Pancreas (tissue), 10 donors: Measurements from ENCODE around the gene SMARCD2. TPM values are rescaled to one million over a fixed set of nuclear protein-coding genes. Genes with fewer than 3 reads are reported as not detected.

Experiments
- ATAC-seq, 4 donors: fragments of 200-7000 bp; cut with Tn5 transposase; one replicate each; pipeline versions ENCODE4 v1.8.0 to v1.9.1; 2020; ENCODE audit warnings: mild to moderate bottlenecking in 4 of 4, moderate library complexity in 4 of 4
- DNase-seq, 6 donors: peaks; one replicate each; pipeline ENCODE4 v3.0.0-alpha.2; 2020
- FAIRE-seq: peaks from 2 replicates; lab custom pipeline; 2012; peaks lifted over from hg19 to GRCh38; lab: Jason Lieb, UNC
- H3K27ac ChIP-seq, 4 donors: fragments of 200-600 bp; sonication (generic); 1 replicate in 3 of 4; 2 replicates in 1 of 4; pipeline versions ENCODE4 v1.5.0 to v1.8.0; 2020
- H3K27me3 ChIP-seq, 4 donors: fragments of 200-600 bp; one replicate each; pipeline ENCODE4 v1.8.0; 2021
- H3K36me3 ChIP-seq, 3 donors: fragments of 200-600 bp; sonication (generic) in 1 of 3; one replicate each; pipeline versions ENCODE4 v1.5.0 to v1.8.0; 2020 to 2021
- H3K4me1 ChIP-seq, 3 donors: fragments of 200-600 bp; one replicate each; pipeline ENCODE4 v1.8.0; 2021
- H3K4me3 ChIP-seq, 4 donors: fragments of 200-600 bp; sonication (generic) in 2 of 4; one replicate each; pipeline versions ENCODE4 v1.5.0 to v1.8.0; 2020 to 2021
- H3K9me3 ChIP-seq, 4 donors: fragments of 200-600 bp; one replicate each; pipeline ENCODE4 v1.8.0; 2021
- CTCF ChIP-seq, 4 donors: fragments of 200-600 bp; sonication (generic) in 3 of 4; IDR thresholded peaks; one replicate each; pipeline versions ENCODE4 v1.5.0 to v1.8.0; 2021; ENCODE audit warnings: antibody characterized with exemption in 4 of 4
- WGBS, 2 donors: extraction: QIAGEN DNeasy Blood & Tissue Kit; methylation state at CpG; one replicate each; pipeline ENCODE4 v1.1.7; 2013; 5-methylcytosine and 5-hydroxymethylcytosine counted together
- intact Hi-C, 3 donors: fragments of 100-400 bp; cut with DNase I; formaldehyde crosslinking; loops; one replicate each; pipeline versions ENCODE4 v1.11.1 to v1.14.2; 2022
- polyA plus RNA-seq, 2 donors: library from polyadenylated mRNA; stranded (reverse); fragments of 200-250 nt; gene quantifications; one replicate each; pipeline ENCODE4 v1.2.3, GENCODE V29; 2013
- total RNA-seq, 6 donors: library from RNA; stranded (reverse); fragmentation: NEBNext Ultra II Directional in 4 of 6; extraction: Animal tissue kit (Norgen Biotek cat#: 25700) in 4 of 6; gene quantifications; one replicate each; pipeline versions ENCODE4 v1.2.1 to v1.2.4, GENCODE V29; 2021 to 2023
- donor health status: healthy with polysubstance abuse.
- donor health status: DM: no; HTN: no; CAD: no; lungs with moderate emphysema.
- donor health status: DM: no; HTN: no; CAD: no.
- donor health status: control.
- donor health status: control.
- donor health status: Bipolar disorder and iron deficiency.
- donor health status: DM: yes; HTN: yes; CAD: no.
- donor health status: DM: no; HTN: no; CAD: no.
- donor health status: DM: no; HTN: no; CAD: no.
- donor health status: DM: yes; HTN: yes; CAD: no.

Gene SMARCD2
- total and polyA plus RNA-seq, 8 donors, result 37.6 to 57.3 (median 47.2) TPM

- 87 to 95% methylated on average over 5 of the region's 5 CpGs for WGBS, 2 donors
- no peaks in the 10 kb centered on the region for H3K27me3 ChIP-seq
- ATAC-seq (no peak), DNase-seq (no peak), FAIRE-seq (no peak)
- TF ChIP-seq CTCF (IDR thresholded peaks at IDR 0.05), result no peak
- peaks cover 4 to 21% (median 21%) of the 10 kb centered on the region in 3 donors for H3K4me1 ChIP-seq
- no peak overlapping the region for H3K4me3 ChIP-seq
- H3K9me3 ChIP-seq, result no peaks in the 10 kb centered on the region
- intact Hi-C loops, result no loop called here
- H3K27ac ChIP-seq, result no peak overlapping the region
- H3K36me3 ChIP-seq, result peaks cover 0 to 60% (median 48%) of the 10 kb centered on the region in 3 donors
Measured at GRCh38 chr17:63830278-63830677, 12.2 kb downstream of the SMARCD2 start.

- no peak overlapping the region for H3K4me3 ChIP-seq
- peak overlapping the region in 1 of 4 donors; percentile 8 for H3K27ac ChIP-seq
- ATAC-seq, result no peak
- DNase-seq, result no peak
- peaks cover 0 to 59% (median 41%) of the 10 kb centered on the region in 3 donors for H3K36me3 ChIP-seq
- no peaks in the 10 kb centered on the region for H3K9me3 ChIP-seq
- no peak for TF ChIP-seq CTCF (IDR thresholded peaks at IDR 0.05)
- no peaks in the 10 kb centered on the region for H3K27me3 ChIP-seq
- intact Hi-C loops, result no loop called here
- H3K4me1 ChIP-seq, result peaks cover 4 to 21% (median 21%) of the 10 kb centered on the region in 3 donors
- no peak for FAIRE-seq
- WGBS, 2 donors, result 63 to 76% methylated on average over 3 of the region's 3 CpGs
Measured at GRCh38 chr17:63828936-63829335, 13.5 kb downstream of the SMARCD2 start.

GRCh38 chr17:63827801-63828221 is 14.7 kb downstream of the SMARCD2 start:
- Histone ChIP-seq H3K4me3 (peak overlapping the region; percentile 81 to 96 (median 93)), H3K27ac (peak overlapping the region; percentile 73 to 91 (median 82)), H3K4me1 (peaks cover 4 to 21% (median 21%) of the 10 kb centered on the region in 3 donors), H3K36me3 (peaks cover 0 to 56% (median 41%) of the 10 kb centered on the region in 3 donors), H3K27me3 (no peaks in the 10 kb centered on the region), H3K9me3 (no peaks in the 10 kb centered on the region)
- FAIRE-seq, result no peak
- 1% methylated on average over 19 of the region's 19 CpGs for WGBS, 2 donors
- no peak for TF ChIP-seq CTCF (IDR thresholded peaks at IDR 0.05)
- no peak for DNase-seq
- ATAC-seq, result no peak
- intact Hi-C loops, result no loop called here

- intact Hi-C loops, result no loop called here
Measured at GRCh38 chr17:63827002-63827800, 15.3 kb downstream of the SMARCD2 start, which contains the start of the genes FTSJ3 and PSMC5. Gene FTSJ3, minus strand, starts transcription at chr17:63827663. Its CDS starts 761 bp downstream, at chr17:63826902. Gene PSMC5, plus strand, starts transcription at chr17:63827431. Its CDS starts 60 bp downstream, at chr17:63827491.

More at GRCh38 chr17:63827002-63827800, 15.3 kb downstream of the SMARCD2 start, which contains the start of the genes FTSJ3 and PSMC5:
- DNase-seq (peak; percentile 92 to 97 (median 95)), FAIRE-seq (no peak), ATAC-seq (peak; percentile 94 to 97 (median 94))
- Histone ChIP-seq H3K36me3 (peaks cover 0 to 55% (median 35%) of the 10 kb centered on the region in 3 donors), H3K4me3 (peak within 1 kb of the TSS; percentile 81 to 96 (median 93)), H3K27ac (peak within 1 kb of the TSS; percentile 73 to 91 (median 82)), H3K27me3 (no peaks in the 10 kb centered on the region), H3K4me1 (peaks cover 4 to 21% (median 21%) of the 10 kb centered on the region in 3 donors), H3K9me3 (no peaks in the 10 kb centered on the region)
- WGBS, 2 donors, result 0% methylated on average over 58 of the region's 58 CpGs
- TF ChIP-seq CTCF (IDR thresholded peaks at IDR 0.05), result peak in 1 of 4 donors; percentile 32
